AG04450 (cell line): Measurements from ENCODE around the gene PPP3R2. TPM values are rescaled to one million over a fixed set of nuclear protein-coding genes. Genes with fewer than 3 reads are reported as not detected.
A peak's percentile ranks its signal among the peaks of the same experiment; 100 is the strongest.

Experiments used
- CTCF ChIA-PET: fragments of 300-600, 350-600 bp; formaldehyde crosslinking; extraction: SDS; loops from one replicate; lab custom pipeline; 2022; ENCODE audit warnings: antibody characterized with exemption, inconsistent platforms; lab: Charles Lee
- POLR2A ChIA-PET: fragments of 350-600 bp; formaldehyde crosslinking; extraction: SDS; loops from one replicate; lab custom pipeline; 2021; ENCODE audit warnings: antibody characterized with exemption, inconsistent platforms; lab: Yijun Ruan, JAX
- DNase-seq: peaks from one replicate; pipeline ENCODE4 v3.0.0-alpha.2; 2011; ENCODE audit warnings: low read depth, low spot score
- H3K27ac ChIP-seq: one replicate; pipeline ENCODE4 v1.5.1; 2012; ENCODE audit warnings: low read depth, low read length, control low read depth
- H3K27me3 ChIP-seq: one replicate; pipeline ENCODE4 v1.6.0; 2012; ENCODE audit warnings: low read length; ENCODE audit not compliant: control insufficient read depth, insufficient read depth
- H3K4me3 ChIP-seq: 2 replicates; pipeline ENCODE4 v1.5.1; 2011; ENCODE audit warnings: mild to moderate bottlenecking, low read depth, low read length, control low read depth
- H3K9me3 ChIP-seq: 2 replicates; pipeline ENCODE4 v1.5.1; 2012; ENCODE audit warnings: low read length; ENCODE audit not compliant: control insufficient read depth, insufficient read depth
- polyA plus RNA-seq: library from polyadenylated mRNA; depleted of rRNA; stranded (reverse); fragments of >200 nt; gene quantifications from 2 replicates; pipeline ENCODE4 v1.2.3, GENCODE V29; 2011
- TF ChIP-seq, protein P1 (sequence below): IDR thresholded peaks from 2 replicates; pipeline ENCODE4 v1.5.1; 2011; ENCODE audit warnings: low read depth, low read length, control low read depth, inconsistent platforms

The PPP3R2 gene
- polyA plus RNA-seq, 1 experiment = not detected

DNA sequence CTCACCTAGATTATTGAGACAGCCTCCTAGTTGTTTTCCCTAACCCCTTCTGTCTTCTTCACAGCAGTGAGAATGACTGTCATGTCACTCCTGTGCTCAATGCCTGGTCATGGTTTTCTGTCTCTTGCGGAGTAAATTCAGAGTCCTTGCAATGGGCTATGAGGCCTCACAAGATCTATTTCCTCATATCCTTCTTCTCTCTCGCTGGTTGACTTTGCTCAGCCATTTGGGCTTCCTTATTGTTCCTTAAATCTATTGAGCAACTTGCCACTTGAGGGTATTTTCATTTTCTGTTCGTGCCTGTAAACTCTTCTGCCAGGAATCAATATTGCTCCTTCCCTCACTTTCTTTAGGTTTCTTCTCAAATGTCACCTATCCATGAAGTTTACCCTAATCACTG is 9.0 kb downstream of the PPP3R2 start:
- POLR2A ChIA-PET = no interaction called here
- TF ChIP-seq, protein P1, sequence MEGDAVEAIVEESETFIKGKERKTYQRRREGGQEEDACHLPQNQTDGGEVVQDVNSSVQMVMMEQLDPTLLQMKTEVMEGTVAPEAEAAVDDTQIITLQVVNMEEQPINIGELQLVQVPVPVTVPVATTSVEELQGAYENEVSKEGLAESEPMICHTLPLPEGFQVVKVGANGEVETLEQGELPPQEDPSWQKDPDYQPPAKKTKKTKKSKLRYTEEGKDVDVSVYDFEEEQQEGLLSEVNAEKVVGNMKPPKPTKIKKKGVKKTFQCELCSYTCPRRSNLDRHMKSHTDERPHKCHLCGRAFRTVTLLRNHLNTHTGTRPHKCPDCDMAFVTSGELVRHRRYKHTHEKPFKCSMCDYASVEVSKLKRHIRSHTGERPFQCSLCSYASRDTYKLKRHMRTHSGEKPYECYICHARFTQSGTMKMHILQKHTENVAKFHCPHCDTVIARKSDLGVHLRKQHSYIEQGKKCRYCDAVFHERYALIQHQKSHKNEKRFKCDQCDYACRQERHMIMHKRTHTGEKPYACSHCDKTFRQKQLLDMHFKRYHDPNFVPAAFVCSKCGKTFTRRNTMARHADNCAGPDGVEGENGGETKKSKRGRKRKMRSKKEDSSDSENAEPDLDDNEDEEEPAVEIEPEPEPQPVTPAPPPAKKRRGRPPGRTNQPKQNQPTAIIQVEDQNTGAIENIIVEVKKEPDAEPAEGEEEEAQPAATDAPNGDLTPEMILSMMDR = no peak

GRCh38 chr9:101582553-101582952 is 12.2 kb downstream of the PPP3R2 start:
- Histone ChIP-seq H3K9me3 (no peaks in the 10 kb centered on the region), H3K27ac (no peak overlapping the region), H3K27me3 (no peaks in the 10 kb centered on the region), H3K4me3 (no peak overlapping the region)
- peak; percentile 43 for DNase-seq
- POLR2A ChIA-PET = no interaction called here
- CTCF ChIA-PET = no interaction called here
- TF ChIP-seq, protein P1 = no peak

More for the DNA sequence above, 9.0 kb downstream of the PPP3R2 start:
- no peaks in the 10 kb centered on the region for H3K9me3 ChIP-seq
- CTCF ChIA-PET = no interaction called here
- no peak overlapping the region for H3K27ac ChIP-seq
- no peaks in the 10 kb centered on the region for H3K27me3 ChIP-seq
- no peak for DNase-seq
- no peak overlapping the region for H3K4me3 ChIP-seq

DNA sequence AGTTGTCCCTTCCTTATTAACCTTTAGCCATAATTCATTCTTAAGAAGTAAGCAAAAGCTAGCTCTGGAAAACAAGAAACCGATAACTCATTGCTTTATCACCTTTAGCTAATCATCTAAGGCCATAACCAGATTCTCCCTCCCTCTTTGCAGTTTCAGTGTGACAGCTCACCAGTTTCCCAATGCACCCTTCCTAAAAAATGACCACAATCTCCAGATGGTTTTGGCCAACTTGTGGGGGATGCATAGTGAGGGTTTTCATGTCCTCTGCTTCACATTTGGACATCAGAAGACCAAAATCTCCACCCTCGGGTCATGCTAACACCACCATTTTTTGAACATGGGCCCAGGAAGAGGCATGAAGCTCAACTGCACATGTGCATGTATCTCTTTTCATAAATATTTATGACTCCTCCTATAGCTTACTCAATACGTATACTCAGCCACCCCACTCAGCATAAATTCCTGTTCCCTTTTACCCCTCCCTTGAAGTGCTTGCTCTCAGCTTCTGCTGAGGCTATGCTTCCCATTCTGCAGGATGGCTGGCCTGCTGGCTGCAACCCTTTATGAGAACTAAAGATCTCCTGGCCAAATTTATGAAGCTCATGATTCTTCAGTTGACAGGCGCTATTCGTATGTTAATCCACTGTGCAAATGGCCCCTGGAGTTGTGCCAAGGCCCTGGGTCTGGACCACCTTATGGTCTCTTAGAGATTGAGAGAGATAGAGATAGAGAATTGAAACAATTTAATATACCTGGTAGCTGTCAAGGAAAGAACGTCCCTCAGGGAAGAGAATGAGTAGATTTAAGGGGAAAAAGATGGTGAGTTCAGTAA is 14.8 kb downstream of the PPP3R2 start:
- Histone ChIP-seq H3K27me3 (no peaks in the 10 kb centered on the region), H3K9me3 (no peaks in the 10 kb centered on the region), H3K27ac (no peak overlapping the region), H3K4me3 (no peak overlapping the region)
- TF ChIP-seq, protein P1 = no peak
- ChIA-PET CTCF (interaction anchor here (1.1 to 1.5 kb wide), 2 partner anchors 12 to 121 kb away, joined by 4 to 5 read pairs; no protein-coding TSS in a partner anchor), POLR2A (no interaction called here)
- no peak for DNase-seq

- ChIA-PET CTCF (interaction anchor here (3.2 kb wide), 1 partner anchor 11 kb away, joined by 13 read pairs; no protein-coding TSS in a partner anchor), POLR2A (no interaction called here)
- no peak for DNase-seq
- TF ChIP-seq, protein P1 = no peak
- Histone ChIP-seq H3K27ac (no peak overlapping the region), H3K9me3 (no peaks in the 10 kb centered on the region), H3K4me3 (no peak overlapping the region), H3K27me3 (no peaks in the 10 kb centered on the region)
Measured at GRCh38 chr9:101578378-101578777, 16.4 kb downstream of the PPP3R2 start.

GRCh38 chr9:101574731-101575333 is 19.9 kb downstream of the PPP3R2 start:
- Histone ChIP-seq H3K9me3 (no peaks in the 10 kb centered on the region), H3K27me3 (no peaks in the 10 kb centered on the region), H3K4me3 (no peak overlapping the region), H3K27ac (no peak overlapping the region)
- DNase-seq = no peak
- ChIA-PET POLR2A (no interaction called here), CTCF (no interaction called here)
- TF ChIP-seq, protein P1 = no peak
